ENCODE data around the gene PHAF1.

DNA sequence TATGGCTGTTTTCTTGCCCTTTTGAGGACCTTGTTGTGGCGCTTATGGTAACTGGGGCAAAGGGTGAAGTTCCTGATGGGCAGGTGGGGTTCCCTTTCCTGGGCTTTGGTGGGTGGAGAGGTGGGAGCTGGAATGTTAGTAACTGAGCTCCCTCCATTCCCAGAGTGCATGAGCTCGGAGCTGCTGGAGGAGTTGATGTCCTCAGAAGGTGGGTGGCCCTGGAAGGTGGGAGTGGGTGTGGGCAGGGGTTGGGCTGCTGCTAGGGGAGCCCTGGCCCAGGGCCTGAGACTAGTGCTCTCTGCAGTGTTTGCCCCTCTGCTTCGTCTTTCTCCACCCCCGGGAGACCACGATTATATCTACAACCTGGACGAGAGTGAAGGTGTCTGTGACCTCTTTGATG lies 88.0 kb downstream of the PHAF1 start:
- TF ChIP-seq, protein P1, sequence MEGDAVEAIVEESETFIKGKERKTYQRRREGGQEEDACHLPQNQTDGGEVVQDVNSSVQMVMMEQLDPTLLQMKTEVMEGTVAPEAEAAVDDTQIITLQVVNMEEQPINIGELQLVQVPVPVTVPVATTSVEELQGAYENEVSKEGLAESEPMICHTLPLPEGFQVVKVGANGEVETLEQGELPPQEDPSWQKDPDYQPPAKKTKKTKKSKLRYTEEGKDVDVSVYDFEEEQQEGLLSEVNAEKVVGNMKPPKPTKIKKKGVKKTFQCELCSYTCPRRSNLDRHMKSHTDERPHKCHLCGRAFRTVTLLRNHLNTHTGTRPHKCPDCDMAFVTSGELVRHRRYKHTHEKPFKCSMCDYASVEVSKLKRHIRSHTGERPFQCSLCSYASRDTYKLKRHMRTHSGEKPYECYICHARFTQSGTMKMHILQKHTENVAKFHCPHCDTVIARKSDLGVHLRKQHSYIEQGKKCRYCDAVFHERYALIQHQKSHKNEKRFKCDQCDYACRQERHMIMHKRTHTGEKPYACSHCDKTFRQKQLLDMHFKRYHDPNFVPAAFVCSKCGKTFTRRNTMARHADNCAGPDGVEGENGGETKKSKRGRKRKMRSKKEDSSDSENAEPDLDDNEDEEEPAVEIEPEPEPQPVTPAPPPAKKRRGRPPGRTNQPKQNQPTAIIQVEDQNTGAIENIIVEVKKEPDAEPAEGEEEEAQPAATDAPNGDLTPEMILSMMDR (IDR thresholded peaks at IDR 0.05) = no peak
- no peak for TF ChIP-seq POLR2AphosphoS5 (IDR thresholded peaks at IDR 0.05)
